OCI-LY7 (cell line): Measurements from ENCODE around the gene OR10V1.

Experiments
- CTCF ChIP-seq: fragments of 200-600 bp; sonication (generic); conservative IDR thresholded peaks from 2 replicates; pipeline ENCODE4 v1.5.1; 2014; ENCODE audit warnings: mild to moderate bottlenecking, antibody characterized with exemption, low read length, moderate library complexity, mixed read lengths
- EZH2phosphoT487 ChIP-seq: fragments of 200-600 bp; sonication (generic); IDR thresholded peaks from 2 replicates; pipeline ENCODE4 v1.6.1; 2018; ENCODE audit warnings: low read depth, borderline replicate concordance, mild to moderate bottlenecking, mixed run types, antibody characterized with exemption, low read length, moderate library complexity, mixed read lengths

GRCh38 chr11:59724066-59724465 lies 10.4 kb upstream of the OR10V1 start:
- TF ChIP-seq CTCF (no peak), EZH2phosphoT487 (no peak)
